Keratinocyte (primary cell): ENCODE data around the gene TEKT2. TPM values are rescaled to one million over a fixed set of nuclear protein-coding genes. Genes with fewer than 3 reads are reported as not detected.

ENCODE experiments used
- DNase-seq: peaks from one replicate; pipeline ENCODE4 v3.0.0-alpha.2; 2011; ENCODE audit warnings: low read depth, missing footprints, low spot score
- FAIRE-seq: peaks from 2 replicates; lab custom pipeline; 2011; peaks lifted over from hg19 to GRCh38; lab: Jason Lieb, UNC
- H2AFZ ChIP-seq: 2 replicates; pipeline ENCODE4 v1.6.0; 2012; ENCODE audit warnings: low read length, control low read depth, inconsistent platforms; ENCODE audit not compliant: control insufficient read depth
- H3K27ac ChIP-seq: 2 replicates; pipeline ENCODE4 v1.5.1; 2011; ENCODE audit warnings: low read length; ENCODE audit not compliant: control insufficient read depth, insufficient read depth
- H3K27me3 ChIP-seq: 3 replicates; pipeline ENCODE4 v1.6.0; 2011; ENCODE audit warnings: low read length; ENCODE audit not compliant: control insufficient read depth, insufficient read depth; ENCODE audit errors: extremely low read depth
- H3K36me3 ChIP-seq, 2 experiments: 2 replicates in 1 of 2; 3 replicates in 1 of 2; pipeline ENCODE4 v1.5.1; 2011; ENCODE audit warnings: low read length in 2 of 2, mild to moderate bottlenecking in 1 of 2; ENCODE audit not compliant: control insufficient read depth in 2 of 2, insufficient read depth in 2 of 2; ENCODE audit errors: extremely low read depth in 1 of 2
- H3K4me1 ChIP-seq: 3 replicates; pipeline ENCODE4 v1.5.1; 2011; ENCODE audit warnings: low read length; ENCODE audit not compliant: control insufficient read depth, insufficient read depth; ENCODE audit errors: extremely low read depth
- H3K4me2 ChIP-seq: 3 replicates; pipeline ENCODE4 v1.6.0; 2011; ENCODE audit warnings: low read depth, low read length; ENCODE audit not compliant: control insufficient read depth, insufficient read depth; ENCODE audit errors: extremely low read depth
- H3K4me3 ChIP-seq, 3 experiments: fragments of 200-600 bp in 1 of 3; sonication (generic) in 1 of 3; 2 replicates in 2 of 3; 3 replicates in 1 of 3; pipeline ENCODE4 v1.5.1; 2011 to 2016; ENCODE audit warnings: low read length in 3 of 3, mild to moderate bottlenecking in 3 of 3, control low read depth in 2 of 3, inconsistent platforms in 1 of 3, low read depth in 1 of 3, mixed read lengths in 1 of 3, mixed run types in 1 of 3, moderate library complexity in 1 of 3; ENCODE audit not compliant: control insufficient read depth in 2 of 3, insufficient read depth in 2 of 3; ENCODE audit errors: extremely low read depth in 1 of 3
- H3K79me2 ChIP-seq: 2 replicates; pipeline ENCODE4 v1.6.0; 2012; ENCODE audit warnings: low read length; ENCODE audit not compliant: control insufficient read depth, insufficient read depth
- H3K9ac ChIP-seq: 3 replicates; pipeline ENCODE4 v1.6.0; 2011; ENCODE audit warnings: low read length; ENCODE audit not compliant: control insufficient read depth, insufficient read depth; ENCODE audit errors: extremely low read depth
- H3K9me1 ChIP-seq: 3 replicates; pipeline ENCODE4 v1.6.0; 2011; ENCODE audit warnings: low read length; ENCODE audit not compliant: control insufficient read depth, insufficient read depth; ENCODE audit errors: extremely low read depth
- H3K9me3 ChIP-seq: 2 replicates; pipeline ENCODE4 v1.5.1; 2012; ENCODE audit warnings: low read depth, low read length; ENCODE audit not compliant: control insufficient read depth
- H4K20me1 ChIP-seq: 3 replicates; pipeline ENCODE4 v1.6.0; 2011; ENCODE audit warnings: low read length; ENCODE audit not compliant: control insufficient read depth, insufficient read depth; ENCODE audit errors: extremely low read depth
- EZH2 ChIP-seq: IDR thresholded peaks from one replicate; pipeline ENCODE4 v1.6.1; 2012; ENCODE audit warnings: inconsistent platforms, mild to moderate bottlenecking, low read length, moderate library complexity
- dilution Hi-C: fragments of 300-500 bp; cut with MboI; formaldehyde crosslinking; loops from one replicate; pipeline ENCODE4 v1.7.0; 2020; ENCODE audit warnings: low sequenced_read_pairs; ENCODE audit not compliant: extremely low pct_ligation_motif_present
- polyA plus RNA-seq, 5 experiments: library from polyadenylated mRNA; depleted of rRNA in 3 of 5; stranded (reverse) in 3 of 5; stranded (forward) in 1 of 5; unstranded in 1 of 5; fragments of >200 nt; gene quantifications; 1 replicate in 1 of 5; 2 replicates in 3 of 5; 3 replicates in 1 of 5; pipeline versions ENCODE4 v1.2.1 to v1.2.3, GENCODE V29; 2011 to 2012; ENCODE audit warnings: missing spikeins in 2 of 5, low read depth in 1 of 5, low replicate concordance in 1 of 5
- TF ChIP-seq, protein P1 (sequence below), 3 experiments: IDR thresholded peaks in 1 of 3; conservative IDR thresholded peaks in 1 of 3; optimal IDR thresholded peaks in 1 of 3; 2 replicates in 2 of 3; 3 replicates in 1 of 3; pipeline versions ENCODE3 to v1.5.1; 2011; ENCODE audit warnings: low read length in 3 of 3, mild to moderate bottlenecking in 3 of 3, moderate library complexity in 2 of 3, control low read depth in 1 of 3, inconsistent platforms in 1 of 3; ENCODE audit not compliant: insufficient read depth in 2 of 3; ENCODE audit errors: extremely low read depth in 1 of 3

The TEKT2 gene
- polyA plus RNA-seq, 1 donor (not counting 4 experiments of a cell fraction or from before 2014, with no cell fraction given) = 0.03 TPM

DNA sequence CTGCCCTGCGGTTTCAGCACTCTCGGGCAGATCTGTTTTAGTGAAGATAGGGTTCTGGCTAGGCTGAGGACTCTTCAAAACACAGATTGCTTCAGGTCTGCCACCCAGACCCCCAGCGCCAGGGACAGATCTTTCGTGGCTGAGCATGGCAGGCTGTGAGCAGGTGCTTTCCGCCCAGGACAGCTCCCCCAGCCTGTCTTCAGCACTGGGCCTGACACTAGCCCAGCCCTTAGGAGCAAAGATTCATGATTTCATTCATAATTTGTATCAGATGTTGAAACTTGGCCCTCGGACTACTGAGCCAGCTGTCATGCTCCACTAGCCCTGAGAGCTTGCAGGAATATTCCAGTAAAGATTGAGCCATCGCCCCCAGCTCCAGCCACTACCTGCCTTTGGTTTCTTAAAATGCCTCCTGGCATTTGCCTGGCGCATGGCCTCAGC, 10.7 kb downstream of the TEKT2 start:
- Histone ChIP-seq H3K4me2 (no peak overlapping the region), H3K79me2 (peaks cover 25% of the 10 kb centered on the region), H3K27me3 (no peaks in the 10 kb centered on the region), H3K9me1 (peaks cover 2% of the 10 kb centered on the region), H3K27ac (no peak overlapping the region), H3K9ac (no peak overlapping the region), H3K9me3 (no peaks in the 10 kb centered on the region), H2AFZ (no peak overlapping the region), H3K4me3 (no peak overlapping the region), H3K36me3 (peaks cover 32 to 46% of the 10 kb centered on the region in 2 experiments), H3K4me1 (peaks cover 5% of the 10 kb centered on the region), H4K20me1 (no peaks in the 10 kb centered on the region)
- TF ChIP-seq, protein P1, sequence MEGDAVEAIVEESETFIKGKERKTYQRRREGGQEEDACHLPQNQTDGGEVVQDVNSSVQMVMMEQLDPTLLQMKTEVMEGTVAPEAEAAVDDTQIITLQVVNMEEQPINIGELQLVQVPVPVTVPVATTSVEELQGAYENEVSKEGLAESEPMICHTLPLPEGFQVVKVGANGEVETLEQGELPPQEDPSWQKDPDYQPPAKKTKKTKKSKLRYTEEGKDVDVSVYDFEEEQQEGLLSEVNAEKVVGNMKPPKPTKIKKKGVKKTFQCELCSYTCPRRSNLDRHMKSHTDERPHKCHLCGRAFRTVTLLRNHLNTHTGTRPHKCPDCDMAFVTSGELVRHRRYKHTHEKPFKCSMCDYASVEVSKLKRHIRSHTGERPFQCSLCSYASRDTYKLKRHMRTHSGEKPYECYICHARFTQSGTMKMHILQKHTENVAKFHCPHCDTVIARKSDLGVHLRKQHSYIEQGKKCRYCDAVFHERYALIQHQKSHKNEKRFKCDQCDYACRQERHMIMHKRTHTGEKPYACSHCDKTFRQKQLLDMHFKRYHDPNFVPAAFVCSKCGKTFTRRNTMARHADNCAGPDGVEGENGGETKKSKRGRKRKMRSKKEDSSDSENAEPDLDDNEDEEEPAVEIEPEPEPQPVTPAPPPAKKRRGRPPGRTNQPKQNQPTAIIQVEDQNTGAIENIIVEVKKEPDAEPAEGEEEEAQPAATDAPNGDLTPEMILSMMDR (optimal IDR thresholded peaks at IDR 0.05 in 1 of 3, IDR thresholded peaks at IDR 0.05 in 1 of 3, conservative IDR thresholded peaks at IDR 0.05 in 1 of 3; ENCODE audit: extremely low read depth in 1 of 3, insufficient read depth in 2 of 3, low read length in 3 of 3) = no peak
- TF ChIP-seq EZH2 = no peak
- dilution Hi-C loops = no loop called here
- DNase-seq = no peak
- no peak for FAIRE-seq

DNA sequence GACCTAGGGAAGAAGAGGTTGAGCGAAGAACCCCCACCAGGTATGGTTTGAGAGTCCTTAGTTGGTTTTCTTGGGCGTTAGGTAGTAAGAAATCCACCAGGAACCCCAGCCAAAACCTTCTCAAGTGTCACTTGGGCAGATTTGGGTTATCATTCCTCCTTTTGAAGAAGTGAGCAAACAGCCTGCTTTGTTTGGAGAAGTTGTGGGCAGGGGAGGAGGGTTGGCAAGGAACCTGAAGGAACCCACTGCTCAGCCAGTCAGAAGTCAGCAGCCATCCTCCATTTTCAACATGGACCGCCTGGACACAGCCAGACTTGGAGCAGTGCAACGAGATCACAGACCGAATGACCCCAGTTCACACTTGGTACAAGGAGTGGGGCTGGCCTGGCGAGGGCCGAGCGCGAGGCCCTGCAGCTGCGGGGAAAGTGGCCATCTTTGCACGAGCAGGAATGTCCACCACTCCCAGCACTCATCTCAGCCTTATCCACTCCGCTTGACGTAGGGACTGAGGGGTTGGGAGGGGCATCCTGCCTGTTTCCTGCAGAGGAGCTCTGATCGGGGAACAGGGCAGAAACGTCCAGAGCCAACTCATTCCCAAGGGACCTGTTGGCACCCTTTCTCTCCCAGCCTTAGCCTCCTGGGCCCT, 12.0 kb downstream of the TEKT2 start:
- no peak overlapping the region for H3K4me2 ChIP-seq
- H3K4me1 ChIP-seq = peaks cover 3% of the 10 kb centered on the region
- DNase-seq = no peak
- TF ChIP-seq EZH2 = no peak
- TF ChIP-seq, protein P1 (optimal IDR thresholded peaks at IDR 0.05 in 1 of 3, IDR thresholded peaks at IDR 0.05 in 1 of 3, conservative IDR thresholded peaks at IDR 0.05 in 1 of 3; ENCODE audit: extremely low read depth in 1 of 3, insufficient read depth in 2 of 3, low read length in 3 of 3) = no peak
- H3K9ac ChIP-seq = no peak overlapping the region
- H3K79me2 ChIP-seq = peaks cover 13% of the 10 kb centered on the region
- H4K20me1 ChIP-seq = no peaks in the 10 kb centered on the region
- FAIRE-seq = no peak
- peaks cover 2% of the 10 kb centered on the region for H3K9me1 ChIP-seq
- H3K9me3 ChIP-seq = no peaks in the 10 kb centered on the region
- no peak overlapping the region for H3K27ac ChIP-seq
- no peak overlapping the region for H3K4me3 ChIP-seq
- peaks cover 32 to 44% of the 10 kb centered on the region in 2 experiments for H3K36me3 ChIP-seq
- H2AFZ ChIP-seq = no peak overlapping the region
- dilution Hi-C loops = no loop called here
- no peaks in the 10 kb centered on the region for H3K27me3 ChIP-seq
